B cell (primary cell): ENCODE data around the gene SHBG.

ENCODE experiments used
- CTCF ChIP-seq: fragments of 200-600 bp; IDR thresholded peaks from one replicate; pipeline ENCODE4 v1.8.0; 2022; ENCODE audit warnings: antibody characterized with exemption, mild to moderate bottlenecking
- EZH2 ChIP-seq: IDR thresholded peaks from 2 replicates; pipeline ENCODE4 v1.6.1; 2012; ENCODE audit warnings: borderline replicate concordance, low read depth, mild to moderate bottlenecking, moderate library complexity, low read length; ENCODE audit not compliant: insufficient read depth, poor library complexity, severe bottlenecking

GRCh38 chr17:7626307-7626706 lies 3.6 kb upstream of the SHBG start:
- TF ChIP-seq CTCF (no peak), EZH2 (no peak)
